B cell (primary cell): ENCODE results near the gene RASGRP4.

Experiments
- CTCF ChIP-seq: fragments of 200-600 bp; IDR thresholded peaks from one replicate; pipeline ENCODE4 v1.8.0; 2022; ENCODE audit warnings: antibody characterized with exemption, mild to moderate bottlenecking
- EZH2 ChIP-seq: IDR thresholded peaks from 2 replicates; pipeline ENCODE4 v1.6.1; 2012; ENCODE audit warnings: borderline replicate concordance, low read depth, mild to moderate bottlenecking, moderate library complexity, low read length; ENCODE audit not compliant: insufficient read depth, poor library complexity, severe bottlenecking

GRCh38 chr19:38386300-38386970, 39.6 kb downstream of the RASGRP4 start:
- TF ChIP-seq CTCF (no peak), EZH2 (no peak)
